Measurements from ENCODE around the gene EXT2. TPM values are rescaled to one million over a fixed set of nuclear protein-coding genes. Genes with fewer than 3 reads are reported as not detected.

EXT2 gene
- total and polyA plus RNA-seq, 2 donors (not counting 1 experiment from before 2014, with no cell fraction given), result 114 to 177 TPM

- Histone ChIP-seq H4K20me1 (ENCODE audit: control insufficient read depth, extremely low read depth, insufficient read depth, low read length) (no peaks in the 10 kb centered on the region), H3K4me3 (replicated peaks in 1 of 4; ENCODE audit: control extremely low read depth in 1 of 4, insufficient read depth in 1 of 4, low read depth in 3 of 4, low read length in 4 of 4) (no peak overlapping the region)
These were observed 27.3 kb upstream of the EXT2 start for GRCh38 chr11:44068180-44068579.

GRCh38 chr11:44071157-44071556, 24.3 kb upstream of the EXT2 start:
- no peak overlapping the region for H3K4me2 ChIP-seq (ENCODE audit: extremely low read depth, insufficient read depth, low read length)
- peaks cover 1% of the 10 kb centered on the region for H3K36me3 ChIP-seq (ENCODE audit: control insufficient read depth, insufficient read depth, low read length)
- H3K27ac ChIP-seq (ENCODE audit: insufficient read depth, low read length), result no peak overlapping the region
- no peaks in the 10 kb centered on the region for H3K4me1 ChIP-seq (ENCODE audit: control insufficient read depth, extremely low read depth, insufficient read depth, low read length)
- no peaks in the 10 kb centered on the region for H4K20me1 ChIP-seq (ENCODE audit: control insufficient read depth, extremely low read depth, insufficient read depth, low read length)
- no peak overlapping the region for H2AFZ ChIP-seq (ENCODE audit: low read length)
- no peak for DNase-seq (ENCODE audit: low read depth in 2 of 2)
- no peaks in the 10 kb centered on the region for H3K27me3 ChIP-seq (ENCODE audit: control insufficient read depth, insufficient read depth, low read length)
- no peak overlapping the region for H3K9ac ChIP-seq (ENCODE audit: insufficient read depth, low read length)
- no peaks in the 10 kb centered on the region for H3K9me3 ChIP-seq (ENCODE audit: control insufficient read depth, insufficient read depth, low read depth, low read length)
- H3K4me3 ChIP-seq (replicated peaks in 1 of 4; ENCODE audit: control extremely low read depth in 1 of 4, insufficient read depth in 1 of 4, low read depth in 3 of 4, low read length in 4 of 4), result no peak overlapping the region
- no peaks in the 10 kb centered on the region for H3K79me2 ChIP-seq (ENCODE audit: control insufficient read depth, insufficient read depth, low read length)
- TF ChIP-seq EZH2 (IDR thresholded peaks at IDR 0.05; ENCODE audit: low read length, missing control alignments) (no peak), CTCF (conservative IDR thresholded peaks at IDR 0.05 in 1 of 2, IDR thresholded peaks at IDR 0.05 in 1 of 2; ENCODE audit: low read depth in 1 of 2, low read length in 2 of 2) (no peak)

More at GRCh38 chr11:44068180-44068579, 27.3 kb upstream of the EXT2 start:
- Histone ChIP-seq H3K36me3 (ENCODE audit: control insufficient read depth, insufficient read depth, low read length) (no peaks in the 10 kb centered on the region), H2AFZ (ENCODE audit: low read length) (no peak overlapping the region), H3K27ac (ENCODE audit: insufficient read depth, low read length) (no peak overlapping the region), H3K79me2 (ENCODE audit: control insufficient read depth, insufficient read depth, low read length) (no peaks in the 10 kb centered on the region), H3K9me3 (ENCODE audit: control insufficient read depth, insufficient read depth, low read depth, low read length) (no peaks in the 10 kb centered on the region), H3K27me3 (ENCODE audit: control insufficient read depth, insufficient read depth, low read length) (no peaks in the 10 kb centered on the region), H3K4me1 (ENCODE audit: control insufficient read depth, extremely low read depth, insufficient read depth, low read length) (no peaks in the 10 kb centered on the region), H3K4me2 (ENCODE audit: extremely low read depth, insufficient read depth, low read length) (no peak overlapping the region), H3K9ac (ENCODE audit: insufficient read depth, low read length) (no peak overlapping the region)
- DNase-seq (ENCODE audit: low read depth in 2 of 2), result no peak
- TF ChIP-seq CTCF (conservative IDR thresholded peaks at IDR 0.05 in 1 of 2, IDR thresholded peaks at IDR 0.05 in 1 of 2; ENCODE audit: low read depth in 1 of 2, low read length in 2 of 2) (no peak), EZH2 (IDR thresholded peaks at IDR 0.05; ENCODE audit: low read length, missing control alignments) (no peak)

GRCh38 chr11:44072757-44073658, 22.5 kb upstream of the EXT2 start:
- H3K4me3 ChIP-seq (replicated peaks in 1 of 4; ENCODE audit: control extremely low read depth in 1 of 4, insufficient read depth in 1 of 4, low read depth in 3 of 4, low read length in 4 of 4), result no peak overlapping the region
- no peaks in the 10 kb centered on the region for H3K4me1 ChIP-seq (ENCODE audit: control insufficient read depth, extremely low read depth, insufficient read depth, low read length)
- H3K27ac ChIP-seq (ENCODE audit: insufficient read depth, low read length), result no peak overlapping the region

More at GRCh38 chr11:44072757-44073658, 22.5 kb upstream of the EXT2 start:
- Histone ChIP-seq H3K9me3 (ENCODE audit: control insufficient read depth, insufficient read depth, low read depth, low read length) (no peaks in the 10 kb centered on the region), H3K9ac (ENCODE audit: insufficient read depth, low read length) (no peak overlapping the region), H4K20me1 (ENCODE audit: control insufficient read depth, extremely low read depth, insufficient read depth, low read length) (no peaks in the 10 kb centered on the region), H3K4me2 (ENCODE audit: extremely low read depth, insufficient read depth, low read length) (no peak overlapping the region), H3K36me3 (ENCODE audit: control insufficient read depth, insufficient read depth, low read length) (peaks cover 1% of the 10 kb centered on the region), H3K27me3 (ENCODE audit: control insufficient read depth, insufficient read depth, low read length) (no peaks in the 10 kb centered on the region), H2AFZ (ENCODE audit: low read length) (no peak overlapping the region), H3K79me2 (ENCODE audit: control insufficient read depth, insufficient read depth, low read length) (no peaks in the 10 kb centered on the region)
- TF ChIP-seq EZH2 (IDR thresholded peaks at IDR 0.05; ENCODE audit: low read length, missing control alignments) (no peak), CTCF (conservative IDR thresholded peaks at IDR 0.05 in 1 of 2, IDR thresholded peaks at IDR 0.05 in 1 of 2; ENCODE audit: low read depth in 1 of 2, low read length in 2 of 2) (no peak)
- DNase-seq (ENCODE audit: low read depth in 2 of 2), result no peak
